Activated naive CD8-positive, alpha-beta T cell treated with anti-CD3 and anti-CD28 coated beads, Interleukin-2, amount 50 U/mL, for 24 hours (primary cell): ENCODE measurements around the gene LSM7.
"Not testable (repeated sequence)": the region's sequence is repeated elsewhere in the genome, so short reads cannot be mapped to it uniquely, and the experiment has no call there.

Source experiments
- ATAC-seq: fragments of 150-1000 bp; cut with Tn5 transposase; one replicate; pipeline ENCODE4 v1.10.0; 2021
- DNase-seq: peaks from one replicate; pipeline ENCODE4 v3.0.0; 2021
- H3K27ac Mint-ChIP-seq: one replicate; pipeline ENCODE4 v1.8.0; 2021; ENCODE audit warnings: mild to moderate bottlenecking, mixed read lengths
- H3K27me3 Mint-ChIP-seq: one replicate; pipeline ENCODE4 v1.8.0; 2021; ENCODE audit warnings: mixed read lengths
- H3K36me3 Mint-ChIP-seq: one replicate; pipeline ENCODE4 v1.8.0; 2021; ENCODE audit warnings: low read depth, mixed read lengths
- H3K4me1 Mint-ChIP-seq: one replicate; pipeline ENCODE4 v1.8.0; 2021; ENCODE audit warnings: mixed read lengths
- H3K4me3 Mint-ChIP-seq: one replicate; pipeline ENCODE4 v1.8.0; 2021; ENCODE audit warnings: mild to moderate bottlenecking, moderate library complexity, mixed read lengths
- H3K9me3 Mint-ChIP-seq: one replicate; pipeline ENCODE4 v1.8.0; 2021; ENCODE audit warnings: mixed read lengths

The LSM7 gene

DNA sequence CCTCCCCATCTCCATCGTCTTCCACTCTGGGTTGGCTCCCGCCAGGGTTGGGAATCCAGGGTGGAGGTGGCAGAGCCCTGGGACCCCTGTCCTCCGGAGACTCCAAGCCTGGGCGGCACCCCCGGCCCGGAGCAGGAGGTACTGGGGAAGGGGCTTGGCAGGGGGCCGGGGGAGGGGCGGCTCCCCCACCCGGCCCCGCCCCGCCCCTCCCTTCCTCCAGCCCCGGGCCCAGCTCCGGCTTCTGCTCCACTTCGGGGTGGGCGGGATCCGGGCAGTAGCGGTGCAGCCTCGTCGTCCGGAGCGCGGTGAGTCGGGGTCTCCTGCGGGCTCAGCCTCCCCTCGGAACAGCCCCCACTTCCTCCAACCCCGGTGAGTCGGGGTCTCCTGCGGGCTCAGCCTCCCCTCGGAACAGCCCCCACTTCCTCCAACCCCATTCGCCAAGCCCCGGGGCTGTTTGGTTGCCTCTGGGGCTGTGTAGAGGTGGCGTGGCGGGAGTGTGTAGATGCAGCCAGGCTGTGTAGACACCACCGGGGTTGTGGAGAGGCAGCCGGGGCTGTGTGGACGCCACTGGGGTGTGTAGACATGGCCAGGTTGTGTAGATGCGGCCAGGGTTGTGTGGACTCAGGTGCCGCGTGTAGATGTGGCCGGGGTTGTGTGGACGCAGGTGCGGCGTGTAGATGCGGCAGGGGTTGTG lies 31.8 kb upstream of the LSM7 start, which contains the start of gene TMPRSS9:
Gene TMPRSS9 (plus strand): TSS at position 274 of the 694 bp plus-strand sequence. CDS start 29,521 bp downstream, outside the sequence.
- Mint-ChIP-seq H3K27me3 (peaks cover 18% of the 10 kb centered on the region), H3K4me1 (peaks cover 3% of the 10 kb centered on the region), H3K4me3 (no peak within 1 kb of the TSS), H3K36me3 (no peaks in the 10 kb centered on the region), H3K9me3 (no peaks in the 10 kb centered on the region), H3K27ac (no peak within 1 kb of the TSS)
- peak; percentile 41 for ATAC-seq
- DNase-seq = no peak

DNA sequence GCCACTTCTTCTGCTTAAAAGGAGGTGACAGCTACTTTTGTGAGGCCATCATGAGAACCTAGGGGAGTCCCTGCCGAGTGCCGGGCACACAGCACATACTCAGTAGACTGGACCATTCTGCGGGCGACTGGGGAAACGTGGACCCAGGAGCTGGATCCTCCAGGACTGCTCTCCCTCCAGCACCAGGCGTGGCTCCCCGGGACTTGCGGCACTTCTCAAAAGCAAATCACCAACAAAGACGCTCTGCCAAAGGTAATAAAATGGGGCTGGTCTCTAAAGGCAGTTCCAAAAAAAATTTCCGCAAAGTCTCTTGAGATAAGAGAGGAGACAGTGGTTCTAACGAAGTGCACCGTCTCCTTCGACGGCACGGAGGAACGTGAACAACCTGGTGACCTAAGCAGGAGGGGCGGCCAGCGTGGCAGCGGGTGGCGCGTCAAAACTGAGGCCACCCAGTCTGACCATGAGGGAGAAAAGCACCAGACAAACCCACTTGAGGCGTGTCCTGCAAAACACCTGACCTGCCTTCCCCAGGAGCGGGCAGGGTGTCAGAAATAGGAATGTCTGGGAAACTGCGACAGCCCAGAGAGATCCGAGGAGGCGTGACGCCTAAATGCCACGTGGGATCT lies 30.3 kb upstream of the LSM7 start:
- Mint-ChIP-seq H3K9me3 (no peaks in the 10 kb centered on the region), H3K4me3 (no peak overlapping the region), H3K27ac (no peak overlapping the region), H3K36me3 (no peaks in the 10 kb centered on the region), H3K27me3 (peaks cover 9% of the 10 kb centered on the region), H3K4me1 (peaks cover 3% of the 10 kb centered on the region)
- DNase-seq (no peak), ATAC-seq (no peak)

DNA sequence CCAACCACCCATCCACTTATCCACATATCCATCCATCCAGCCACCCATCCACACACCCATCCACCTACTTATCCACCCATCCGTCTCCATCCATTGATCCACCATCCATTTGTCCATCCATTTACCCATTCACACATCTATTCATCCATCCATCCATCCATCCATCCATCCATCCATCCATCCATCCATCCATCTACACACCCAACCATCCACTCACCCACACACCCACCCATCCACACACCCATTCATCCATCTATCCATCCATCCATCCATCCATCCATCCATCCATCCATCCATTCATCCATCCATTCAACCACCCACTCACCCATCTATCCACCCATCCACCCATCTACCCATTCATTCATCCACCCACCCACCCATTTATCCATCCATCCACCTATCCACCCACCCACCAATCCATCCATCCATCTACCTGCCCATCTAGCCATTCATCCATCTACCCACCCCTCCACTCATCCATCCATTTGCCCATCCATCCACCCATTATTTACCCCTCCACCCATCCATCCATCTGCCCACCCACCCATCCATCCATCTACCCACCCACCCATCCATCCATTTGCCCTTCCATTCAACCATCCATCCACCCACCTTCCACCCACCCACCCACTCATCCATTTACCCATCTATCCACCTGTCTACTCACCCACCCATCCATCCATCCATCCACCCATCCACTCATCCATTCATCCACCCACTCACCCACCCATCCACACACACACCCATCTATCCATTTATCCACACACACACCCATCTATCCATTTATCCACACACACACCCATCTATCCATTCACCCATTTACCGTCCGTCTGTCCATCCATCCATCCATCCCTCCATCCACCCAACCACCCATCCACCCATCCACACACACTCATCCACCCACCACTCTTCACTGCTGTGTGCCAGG lies 29.2 kb upstream of the LSM7 start:
- H3K9me3 Mint-ChIP-seq = no peaks in the 10 kb centered on the region
- ATAC-seq (no peak), DNase-seq (no peak)
- H3K36me3 Mint-ChIP-seq = no peaks in the 10 kb centered on the region
- H3K27ac Mint-ChIP-seq = no peak overlapping the region
- peaks cover 9% of the 10 kb centered on the region for H3K27me3 Mint-ChIP-seq
- H3K4me1 Mint-ChIP-seq = peaks cover 3% of the 10 kb centered on the region
- no peak overlapping the region for H3K4me3 Mint-ChIP-seq

DNA sequence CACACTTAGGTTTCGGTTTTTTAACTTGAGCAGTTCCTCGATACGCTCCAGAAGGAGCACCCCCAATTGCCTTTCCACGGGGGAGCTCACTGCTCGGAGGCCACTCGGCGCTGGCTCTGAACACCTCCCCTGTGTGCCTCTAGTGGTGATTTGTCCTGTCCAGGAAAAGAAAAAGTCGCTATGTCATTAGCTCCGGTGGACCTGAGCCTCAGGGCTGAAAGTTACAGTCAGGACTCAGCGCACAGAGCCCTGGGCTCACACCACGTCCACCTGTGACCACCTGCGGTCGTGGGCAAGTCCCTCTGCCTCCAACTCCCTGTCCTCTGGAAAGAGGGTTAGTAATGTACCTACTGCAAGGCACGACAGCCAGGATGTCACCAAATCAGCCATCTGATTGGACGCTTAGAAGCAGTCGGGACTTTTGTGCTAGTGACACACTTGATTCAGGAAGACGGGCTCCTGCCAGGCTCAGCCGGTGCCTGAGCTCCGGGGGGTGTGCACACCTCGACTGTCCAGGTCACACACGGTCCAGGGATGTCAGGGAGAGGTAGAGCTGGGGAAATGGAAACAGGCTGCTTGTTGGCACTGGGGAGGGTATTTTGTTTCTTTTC lies 27.8 kb upstream of the LSM7 start:
- Mint-ChIP-seq H3K27ac (no peak overlapping the region), H3K4me1 (peaks cover 3% of the 10 kb centered on the region), H3K36me3 (no peaks in the 10 kb centered on the region), H3K9me3 (no peaks in the 10 kb centered on the region), H3K27me3 (peaks cover 9% of the 10 kb centered on the region), H3K4me3 (no peak overlapping the region)
- ATAC-seq = no peak
- no peak for DNase-seq

DNA sequence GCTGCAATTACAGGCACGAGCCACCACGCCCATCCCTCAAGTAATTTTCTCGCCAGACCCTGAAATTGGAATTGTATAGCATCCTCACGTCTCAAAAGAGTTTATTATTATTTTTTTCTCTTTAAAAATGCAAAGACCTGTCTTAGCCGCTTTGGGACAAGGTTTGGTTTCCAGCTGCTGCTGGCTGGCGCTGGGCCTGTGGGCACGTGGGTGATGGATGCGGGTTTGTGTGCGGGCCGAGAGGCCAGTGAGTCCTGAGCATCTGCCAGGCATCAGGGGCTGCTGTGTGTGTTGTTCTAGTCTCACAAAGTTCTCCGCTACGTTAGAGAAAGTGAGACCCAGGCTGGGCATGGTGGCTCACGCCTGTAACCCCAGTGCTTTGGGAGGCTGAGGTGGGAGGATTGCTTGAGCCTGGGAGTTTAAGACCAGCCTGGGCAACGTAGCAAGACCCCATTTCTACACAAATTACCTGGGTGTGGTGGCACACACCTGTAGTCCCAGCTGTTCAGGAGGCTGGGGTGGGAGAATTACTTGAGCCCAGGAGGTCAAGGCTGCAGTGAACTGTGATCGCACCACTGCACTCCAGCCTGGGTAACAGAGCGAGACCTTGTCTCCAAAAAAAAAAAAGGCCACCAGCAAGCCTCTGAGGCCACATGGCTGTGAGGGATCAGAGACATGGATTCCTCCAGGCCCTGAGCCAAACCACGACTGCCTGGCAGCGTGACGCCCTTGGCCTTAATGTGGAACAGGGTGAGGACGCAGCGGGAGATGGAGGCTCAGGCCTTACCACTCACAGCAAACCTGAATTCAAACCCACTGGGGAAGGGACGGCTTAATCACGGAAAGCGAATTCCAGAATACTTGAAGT lies 27.0 kb upstream of the LSM7 start:
- Mint-ChIP-seq H3K27ac (no peak overlapping the region), H3K4me3 (no peak overlapping the region), H3K36me3 (no peaks in the 10 kb centered on the region)

DNA sequence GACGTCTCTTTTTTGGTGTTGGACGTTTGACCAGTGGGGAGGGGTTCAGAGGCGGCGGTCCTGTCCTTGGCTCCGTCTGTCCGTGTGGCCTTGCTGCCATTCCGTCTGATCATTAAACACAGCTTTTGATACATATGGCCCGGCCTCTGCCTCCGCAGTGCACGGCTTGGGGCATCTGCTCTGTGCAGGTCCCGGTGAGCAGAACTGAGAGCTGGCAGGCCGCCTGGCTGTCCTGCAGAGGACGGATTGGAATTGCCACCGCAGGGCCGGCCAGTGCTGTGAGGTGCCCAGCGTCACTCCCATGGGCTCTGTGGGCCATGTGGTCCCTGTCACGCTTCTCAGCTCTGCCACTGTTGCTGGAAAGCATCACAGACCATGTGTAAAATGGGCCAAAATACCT lies 26.3 kb upstream of the LSM7 start:
- DNase-seq = no peak
- no peaks in the 10 kb centered on the region for H3K4me1 Mint-ChIP-seq
- ATAC-seq = no peak

More for the DNA sequence above, 27.0 kb upstream of the LSM7 start:
- H3K9me3 Mint-ChIP-seq = no peaks in the 10 kb centered on the region
- no peak for ATAC-seq
- H3K4me1 Mint-ChIP-seq = peaks cover under 1% of the 10 kb centered on the region
- no peak for DNase-seq
- peaks cover 4% of the 10 kb centered on the region for H3K27me3 Mint-ChIP-seq

DNA sequence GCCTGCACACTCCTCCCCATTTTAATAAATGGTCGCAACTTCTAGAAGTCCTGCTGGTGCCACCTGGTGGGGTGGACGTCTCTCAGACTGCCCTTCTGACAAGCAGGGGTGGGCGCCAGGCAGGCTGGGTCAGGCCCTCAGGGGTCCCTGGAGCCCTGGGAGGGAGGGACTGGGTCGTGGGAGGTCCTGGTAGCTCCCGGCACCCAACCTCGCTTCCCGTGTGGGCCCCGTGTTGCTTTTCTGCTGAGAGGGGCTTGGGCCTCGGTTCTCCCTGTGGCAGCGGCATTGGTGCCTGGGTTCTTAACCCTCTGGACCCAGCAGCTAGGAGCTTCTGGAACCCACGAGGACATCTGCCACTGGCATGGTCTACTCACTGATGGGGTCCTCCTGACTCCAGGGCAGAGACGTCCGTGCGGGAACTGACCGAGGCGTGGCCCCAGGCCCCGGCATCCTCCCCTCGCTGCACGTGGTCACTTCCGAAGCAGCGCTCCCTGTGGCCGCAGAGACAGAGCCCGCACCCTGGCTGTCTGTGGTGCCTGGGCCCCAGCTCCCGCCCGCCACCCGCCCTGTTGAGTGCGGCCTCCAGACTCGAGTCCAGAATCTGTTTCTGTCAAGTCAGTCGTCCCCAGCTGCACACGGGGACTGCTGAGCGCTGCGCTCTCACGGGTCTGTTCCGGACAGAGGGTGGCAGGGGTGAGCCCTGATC lies 25.7 kb upstream of the LSM7 start:
- Mint-ChIP-seq H3K9me3 (no peaks in the 10 kb centered on the region), H3K36me3 (no peaks in the 10 kb centered on the region)
- no peak for DNase-seq

More for the DNA sequence above, 26.3 kb upstream of the LSM7 start:
- no peak overlapping the region for H3K4me3 Mint-ChIP-seq
- no peaks in the 10 kb centered on the region for H3K9me3 Mint-ChIP-seq
- H3K36me3 Mint-ChIP-seq = no peaks in the 10 kb centered on the region
- no peak overlapping the region for H3K27ac Mint-ChIP-seq
- H3K27me3 Mint-ChIP-seq = peaks cover 3% of the 10 kb centered on the region

DNA sequence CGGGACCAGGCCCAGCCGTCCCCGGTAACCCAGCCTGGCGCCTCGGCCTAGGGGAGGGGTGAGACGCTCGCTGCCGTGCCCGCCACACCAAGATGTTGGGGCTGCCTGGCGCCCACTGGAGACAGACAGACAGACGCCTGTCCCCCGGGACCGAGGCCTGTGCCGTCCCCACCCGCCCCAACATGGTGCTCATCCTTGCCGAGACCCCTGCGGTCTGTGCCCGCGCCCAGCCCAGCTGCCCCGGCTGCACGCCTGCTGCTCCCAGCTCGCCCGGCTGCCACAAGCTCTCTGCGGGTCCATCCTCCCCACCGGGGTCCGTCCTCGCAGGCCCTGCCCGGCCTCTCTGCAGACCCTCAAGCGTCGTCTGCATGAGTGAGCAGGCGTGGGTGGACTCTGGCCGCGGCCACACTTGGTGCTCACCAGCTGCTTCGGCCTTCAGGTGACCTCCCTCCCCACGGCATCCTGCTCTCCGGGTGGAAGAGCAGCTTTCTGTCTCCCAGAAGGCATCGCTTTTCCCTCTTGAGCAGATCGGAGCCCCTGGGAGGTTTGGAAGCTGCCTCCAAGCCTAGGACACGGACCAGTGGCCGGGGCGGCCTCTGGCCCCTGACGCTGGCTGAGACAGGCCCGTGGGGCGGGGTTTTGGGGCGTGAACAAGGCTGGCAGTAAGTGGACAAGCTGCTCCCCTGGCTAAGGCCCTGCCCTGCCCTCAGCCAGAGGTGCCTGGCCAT lies 24.9 kb upstream of the LSM7 start:
- no peaks in the 10 kb centered on the region for H3K36me3 Mint-ChIP-seq
- no peak overlapping the region for H3K4me3 Mint-ChIP-seq
- ATAC-seq = no peak
- no peak overlapping the region for H3K27ac Mint-ChIP-seq
- DNase-seq = no peak
- H3K4me1 Mint-ChIP-seq = no peaks in the 10 kb centered on the region
- H3K27me3 Mint-ChIP-seq = no peaks in the 10 kb centered on the region
- no peaks in the 10 kb centered on the region for H3K9me3 Mint-ChIP-seq

More for the DNA sequence above, 25.7 kb upstream of the LSM7 start:
- H3K27ac Mint-ChIP-seq = no peak overlapping the region
- H3K4me3 Mint-ChIP-seq = no peak overlapping the region
- no peaks in the 10 kb centered on the region for H3K4me1 Mint-ChIP-seq
- no peak for ATAC-seq
- H3K27me3 Mint-ChIP-seq = peaks cover 1% of the 10 kb centered on the region

DNA sequence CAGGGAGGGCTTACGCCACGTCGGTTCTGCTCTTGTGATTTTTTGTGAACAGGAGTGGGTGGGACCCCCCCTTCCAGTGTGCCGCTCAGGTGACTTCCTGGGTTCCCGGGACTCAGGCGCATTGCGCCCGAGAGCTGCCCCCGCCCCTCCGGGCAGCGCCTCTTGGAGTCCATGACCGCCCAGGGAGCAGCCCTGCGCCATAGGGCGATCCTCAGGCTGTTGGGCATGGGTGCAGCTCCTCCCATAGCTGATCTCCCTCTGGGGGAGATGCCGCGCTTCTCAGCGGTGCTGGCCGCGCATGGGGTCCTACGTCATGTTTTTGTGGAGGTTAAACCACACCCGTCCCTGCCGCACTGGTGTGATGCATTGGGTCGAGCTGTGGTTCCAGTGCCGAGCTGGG lies 23.7 kb upstream of the LSM7 start:
- no peaks in the 10 kb centered on the region for H3K9me3 Mint-ChIP-seq
- ATAC-seq (no peak), DNase-seq (no peak)
- H3K27me3 Mint-ChIP-seq = no peaks in the 10 kb centered on the region
- no peak overlapping the region for H3K27ac Mint-ChIP-seq
- no peaks in the 10 kb centered on the region for H3K4me1 Mint-ChIP-seq
- H3K4me3 Mint-ChIP-seq = no peak overlapping the region
- no peaks in the 10 kb centered on the region for H3K36me3 Mint-ChIP-seq

DNA sequence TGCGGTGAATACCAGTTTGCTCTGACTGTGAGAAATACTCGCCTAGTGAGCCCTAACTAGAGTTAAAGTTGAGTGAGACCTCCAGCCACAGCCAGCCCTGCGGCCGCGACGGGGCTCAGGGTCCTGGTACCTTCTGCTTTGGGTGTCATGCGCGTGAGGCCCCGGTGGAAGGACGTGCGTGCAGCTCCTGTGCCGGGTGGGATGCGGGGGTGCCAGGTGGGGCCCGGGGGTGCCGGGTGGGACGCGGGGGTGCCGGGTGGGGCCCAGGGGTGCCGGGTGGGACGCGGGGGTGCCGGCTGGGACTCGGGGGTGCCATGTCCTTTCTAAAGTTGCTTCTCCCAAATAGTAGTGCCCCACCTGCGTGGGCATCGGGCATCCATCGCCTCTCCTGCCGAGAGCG lies 23.2 kb upstream of the LSM7 start:
- Mint-ChIP-seq H3K4me3 (no peak overlapping the region), H3K27ac (no peak overlapping the region), H3K36me3 (no peaks in the 10 kb centered on the region), H3K4me1 (no peaks in the 10 kb centered on the region), H3K9me3 (no peaks in the 10 kb centered on the region), H3K27me3 (no peaks in the 10 kb centered on the region)
- no peak for ATAC-seq
- DNase-seq = no peak

DNA sequence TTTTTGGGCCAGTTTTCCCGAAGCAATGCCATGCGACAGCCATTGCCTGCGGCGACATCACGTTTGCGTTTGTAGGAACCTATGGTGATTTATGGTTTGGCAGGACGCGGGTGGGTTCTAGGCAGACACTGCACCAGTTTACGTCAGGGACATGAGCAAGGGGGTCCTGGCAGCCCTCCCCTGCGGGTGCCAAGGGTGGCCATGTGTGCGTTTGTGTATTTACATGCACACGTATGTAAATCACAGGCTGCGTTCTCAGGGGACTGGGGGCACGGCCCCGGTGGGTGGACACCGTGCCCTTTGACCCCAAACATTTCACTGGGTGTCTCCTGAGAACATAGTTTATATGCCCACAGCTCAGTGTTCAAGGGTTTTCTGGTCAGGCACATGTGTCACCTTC lies 22.3 kb upstream of the LSM7 start:
- Mint-ChIP-seq H3K9me3 (no peaks in the 10 kb centered on the region), H3K36me3 (no peaks in the 10 kb centered on the region), H3K27ac (no peak overlapping the region), H3K4me3 (no peak overlapping the region), H3K27me3 (no peaks in the 10 kb centered on the region), H3K4me1 (no peaks in the 10 kb centered on the region)
- no peak for ATAC-seq
- DNase-seq = no peak

DNA sequence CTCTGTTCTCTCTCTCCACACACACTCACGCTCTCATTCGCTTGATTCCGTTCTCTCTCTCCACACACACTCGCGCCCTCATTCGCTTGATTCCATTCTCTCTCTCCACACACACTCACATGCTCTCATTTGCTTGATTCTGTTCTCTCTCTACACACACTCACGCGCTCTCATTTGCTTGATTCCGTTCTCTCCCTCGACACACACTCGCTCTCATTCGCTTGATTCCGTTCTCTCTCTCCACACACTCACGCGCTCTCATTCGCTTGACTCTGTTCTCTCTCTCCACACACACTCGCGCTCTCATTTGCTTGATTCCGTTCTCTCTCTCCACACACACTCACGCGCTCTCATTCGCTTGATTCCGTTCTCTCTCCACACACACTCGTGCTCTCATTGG lies 21.4 kb upstream of the LSM7 start:
- H3K27ac Mint-ChIP-seq, H3K4me3 Mint-ChIP-seq, H3K27me3 Mint-ChIP-seq, DNase-seq, H3K9me3 Mint-ChIP-seq, H3K36me3 Mint-ChIP-seq, H3K4me1 Mint-ChIP-seq, ATAC-seq: not testable (repeated sequence)
